GM12891 (cell line): Measurements from ENCODE around the gene OR11H7.

Experiments used
- POLR2A ChIP-seq: IDR thresholded peaks from 2 replicates; pipeline ENCODE4 v1.6.1; 2011; ENCODE audit warnings: low read depth, low read length, control low read depth
- POLR2AphosphoS5 ChIP-seq: IDR thresholded peaks from 2 replicates; pipeline ENCODE4 v1.6.1; 2011; ENCODE audit warnings: low read depth, low read length, control low read depth
- POU2F2 ChIP-seq: IDR thresholded peaks from 2 replicates; pipeline ENCODE4 v1.6.1; 2011; ENCODE audit warnings: low read depth, mild to moderate bottlenecking, control low read depth, low read length, moderate library complexity
- TAF1 ChIP-seq: IDR thresholded peaks from 2 replicates; pipeline ENCODE4 v1.6.1; 2011; ENCODE audit warnings: low read depth, low read length, control low read depth

GRCh38 chr14:20262642-20263128 is 33.9 kb downstream of the OR11H7 start:
- TF ChIP-seq TAF1 (no peak), POLR2A (no peak), POLR2AphosphoS5 (no peak), POU2F2 (no peak)
